Measurements from ENCODE around the gene DACH1.
"Not testable (repeated sequence)": the region's sequence is repeated elsewhere in the genome, so short reads cannot be mapped to it uniquely, and the experiment has no call there.

The DACH1 gene

DNA sequence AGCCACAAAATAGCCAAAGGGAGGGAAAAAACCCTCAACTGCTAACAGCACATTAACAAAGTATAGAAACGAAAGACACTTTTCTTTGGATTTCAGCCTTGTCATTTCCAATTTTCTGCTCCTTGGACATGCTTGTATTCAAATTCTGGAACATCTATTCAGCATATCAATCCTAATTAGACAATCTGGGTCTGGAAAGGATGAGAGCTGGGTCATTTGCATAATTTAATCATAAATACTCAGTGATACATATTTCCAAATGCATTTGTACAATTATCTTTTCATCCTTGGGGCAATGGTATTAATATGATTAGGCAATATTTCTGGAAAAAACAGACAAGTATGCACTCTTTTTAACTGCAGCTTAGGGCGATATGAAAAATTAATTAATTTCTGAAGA, 14.3 kb downstream of the DACH1 start:
- Histone ChIP-seq H3K27ac (ENCODE audit: low read depth, low read length) (no peak overlapping the region), H3K9me3 (ENCODE audit: low read length) (no peaks in the 10 kb centered on the region), H3K9ac (ENCODE audit: low read length) (no peak overlapping the region), H3K27me3 (ENCODE audit: control insufficient read depth in 1 of 2, insufficient read depth in 2 of 2, low read length in 2 of 2) (no peaks in the 10 kb centered on the region), H3K4me3 (ENCODE audit: low read depth in 1 of 2, low read length in 2 of 2) (no peak overlapping the region), H3K4me1 (ENCODE audit: insufficient read depth, low read length) (no peaks in the 10 kb centered on the region), H3K36me3 (ENCODE audit: insufficient read depth, low read length) (no peaks in the 10 kb centered on the region)

DNA sequence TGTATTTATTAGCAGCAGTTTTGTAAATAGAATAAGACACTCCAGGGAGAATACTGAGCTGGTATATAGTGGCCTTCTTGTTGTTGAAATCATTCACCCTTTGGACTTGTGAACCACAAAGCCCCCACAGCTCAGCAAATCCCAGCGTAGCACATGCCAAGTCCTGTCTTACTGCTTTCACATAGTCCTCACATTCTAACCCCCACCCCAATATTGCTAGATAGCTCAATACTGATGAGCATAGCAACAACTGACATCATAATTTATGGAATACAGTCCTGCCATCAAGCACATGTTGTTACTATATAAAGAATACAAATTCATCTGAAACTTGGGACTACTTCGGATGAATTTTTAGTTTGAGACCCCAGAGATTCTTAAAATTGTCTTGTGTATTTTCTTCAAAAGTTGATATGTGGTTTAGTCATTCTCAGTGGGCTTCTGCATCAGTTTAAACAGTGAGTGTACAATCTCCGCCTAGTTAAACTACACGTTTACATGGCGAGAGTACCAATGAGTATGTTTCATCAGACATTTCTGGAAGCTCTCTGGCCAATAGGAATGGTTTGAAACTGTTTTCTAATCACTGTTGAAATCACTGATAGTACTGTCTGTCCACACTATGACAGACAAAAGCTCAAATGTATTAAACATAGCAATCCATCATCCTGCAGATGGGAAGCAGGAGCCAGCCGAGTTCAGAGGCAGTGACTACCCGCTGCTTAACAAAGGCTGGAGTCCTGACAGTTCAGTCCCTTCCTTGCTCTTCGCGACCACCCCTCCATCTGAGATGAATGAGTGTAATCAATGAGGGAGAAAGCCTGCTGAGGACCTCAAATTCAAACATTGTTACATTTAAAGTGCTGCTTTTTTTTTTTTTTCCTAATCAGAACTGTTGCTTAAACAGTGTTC, 15.2 kb downstream of the DACH1 start:
- Histone ChIP-seq H3K9ac (ENCODE audit: low read length) (no peak overlapping the region), H3K27ac (ENCODE audit: low read depth, low read length) (no peak overlapping the region), H3K36me3 (ENCODE audit: insufficient read depth, low read length) (no peaks in the 10 kb centered on the region)

DNA sequence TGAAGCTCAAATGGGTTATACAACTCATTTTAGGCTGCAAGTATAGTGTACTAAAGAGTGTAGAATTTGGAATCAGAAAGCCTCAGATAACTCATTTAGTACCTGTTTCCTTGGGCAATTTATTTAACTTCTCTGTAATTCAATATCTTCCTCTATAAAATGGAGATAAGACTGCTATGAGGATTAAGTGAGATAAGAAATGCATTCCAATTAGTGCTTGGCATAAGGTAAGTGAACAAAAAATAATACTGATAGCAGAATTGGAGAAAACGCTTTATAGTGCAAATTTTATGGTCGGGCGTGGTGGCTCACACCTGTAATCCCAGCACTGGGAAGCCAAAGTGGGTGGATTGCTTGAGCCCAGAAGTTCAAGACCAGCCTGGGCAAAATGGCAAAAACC, 25.0 kb downstream of the DACH1 start:
- H3K27me3 ChIP-seq (ENCODE audit: control insufficient read depth in 1 of 2, insufficient read depth in 2 of 2, low read length in 2 of 2), result no peaks in the 10 kb centered on the region

More for the DNA sequence above, 15.2 kb downstream of the DACH1 start:
- H3K4me1 ChIP-seq (ENCODE audit: insufficient read depth, low read length), result no peaks in the 10 kb centered on the region
- no peaks in the 10 kb centered on the region for H3K27me3 ChIP-seq (ENCODE audit: control insufficient read depth in 1 of 2, insufficient read depth in 2 of 2, low read length in 2 of 2)
- H3K4me3 ChIP-seq (ENCODE audit: low read depth in 1 of 2, low read length in 2 of 2), result no peak overlapping the region
- H3K9me3 ChIP-seq (ENCODE audit: low read length), result no peaks in the 10 kb centered on the region

DNA sequence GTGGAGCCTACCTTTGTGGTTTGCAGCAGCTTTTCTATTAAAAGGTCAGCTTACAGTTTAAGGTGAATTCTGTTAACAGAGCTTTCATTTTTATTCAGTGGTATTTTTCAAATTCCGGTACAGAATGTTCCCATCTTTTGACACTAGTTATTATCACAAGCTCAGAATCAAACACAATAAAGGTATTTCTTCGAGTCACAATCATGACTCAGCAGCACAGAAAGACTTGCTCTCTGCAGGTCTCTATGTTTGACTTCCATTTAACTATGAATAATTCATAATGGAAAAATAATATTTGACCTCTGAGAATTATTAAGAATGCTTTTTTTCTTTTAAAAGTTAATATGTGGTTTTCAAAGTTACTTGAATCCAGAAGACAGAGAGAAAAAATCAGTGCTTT, 28.2 kb downstream of the DACH1 start:
- H3K4me1 ChIP-seq (ENCODE audit: insufficient read depth, low read length), result no peaks in the 10 kb centered on the region
- H3K9ac ChIP-seq (ENCODE audit: low read length), result no peak overlapping the region
- no peaks in the 10 kb centered on the region for H3K27me3 ChIP-seq (ENCODE audit: control insufficient read depth in 1 of 2, insufficient read depth in 2 of 2, low read length in 2 of 2)
- H3K36me3 ChIP-seq (ENCODE audit: insufficient read depth, low read length), result no peaks in the 10 kb centered on the region
- no peak overlapping the region for H3K4me3 ChIP-seq (ENCODE audit: low read depth in 1 of 2, low read length in 2 of 2)
- no peaks in the 10 kb centered on the region for H3K9me3 ChIP-seq (ENCODE audit: low read length)
- no peak overlapping the region for H3K27ac ChIP-seq (ENCODE audit: low read depth, low read length)

More for the DNA sequence above, 25.0 kb downstream of the DACH1 start:
- H3K36me3 ChIP-seq (ENCODE audit: insufficient read depth, low read length), result no peaks in the 10 kb centered on the region
- H3K4me1 ChIP-seq (ENCODE audit: insufficient read depth, low read length), result no peaks in the 10 kb centered on the region
- no peak overlapping the region for H3K27ac ChIP-seq (ENCODE audit: low read depth, low read length)
- H3K9ac ChIP-seq (ENCODE audit: low read length), result no peak overlapping the region
- H3K4me3 ChIP-seq (ENCODE audit: low read depth in 1 of 2, low read length in 2 of 2), result no peak overlapping the region
- no peaks in the 10 kb centered on the region for H3K9me3 ChIP-seq (ENCODE audit: low read length)

DNA sequence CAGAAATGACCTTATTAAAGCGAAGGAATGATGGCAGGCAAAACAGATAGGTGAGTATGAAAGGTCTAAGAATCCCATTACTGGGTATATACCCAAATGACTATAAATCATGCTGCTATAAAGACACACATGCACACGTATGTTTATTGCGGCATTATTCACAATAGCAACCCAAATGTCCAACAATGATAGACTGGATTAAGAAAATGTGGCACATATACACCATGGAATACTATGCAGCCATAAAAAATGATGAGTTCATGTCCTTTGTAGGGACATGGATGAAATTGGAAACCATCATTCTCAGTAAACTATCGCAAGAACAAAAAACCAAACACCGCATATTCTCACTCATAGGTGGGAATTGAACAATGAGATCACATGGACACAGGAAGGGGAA, 29.4 kb downstream of the DACH1 start:
- not testable (repeated sequence) for H3K9me3 ChIP-seq (ENCODE audit: low read length); H3K4me3 ChIP-seq (ENCODE audit: low read depth in 1 of 2, low read length in 2 of 2); H3K27ac ChIP-seq (ENCODE audit: low read depth, low read length); H3K36me3 ChIP-seq (ENCODE audit: insufficient read depth, low read length); H3K27me3 ChIP-seq (ENCODE audit: control insufficient read depth in 1 of 2, insufficient read depth in 2 of 2, low read length in 2 of 2); H3K4me1 ChIP-seq (ENCODE audit: insufficient read depth, low read length); H3K9ac ChIP-seq (ENCODE audit: low read length)

DNA sequence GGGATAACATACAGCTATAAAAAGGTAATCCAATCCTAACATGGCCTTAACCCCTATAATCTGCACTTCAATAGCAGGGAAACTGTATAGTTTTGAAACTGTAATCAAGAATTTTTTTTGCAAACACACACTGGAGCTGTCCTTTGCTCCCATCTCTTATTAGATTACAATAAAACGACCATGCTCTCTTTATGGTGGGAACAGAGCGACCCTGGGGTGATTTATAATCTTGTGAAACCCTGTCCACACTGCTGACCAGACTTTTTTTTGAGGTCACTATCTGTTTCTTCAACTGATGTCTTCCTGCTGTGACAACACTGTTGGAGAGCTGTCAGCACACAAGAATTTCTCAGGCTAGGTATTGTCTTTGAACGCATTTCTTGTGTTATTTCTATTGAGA, 35.3 kb downstream of the DACH1 start:
- no peak overlapping the region for H3K27ac ChIP-seq (ENCODE audit: low read depth, low read length)
- H3K36me3 ChIP-seq (ENCODE audit: insufficient read depth, low read length), result no peaks in the 10 kb centered on the region
- H3K27me3 ChIP-seq (ENCODE audit: control insufficient read depth in 1 of 2, insufficient read depth in 2 of 2, low read length in 2 of 2), result no peaks in the 10 kb centered on the region
- H3K4me1 ChIP-seq (ENCODE audit: insufficient read depth, low read length), result no peaks in the 10 kb centered on the region
- H3K9ac ChIP-seq (ENCODE audit: low read length), result no peak overlapping the region
- H3K4me3 ChIP-seq (ENCODE audit: low read depth in 1 of 2, low read length in 2 of 2), result no peak overlapping the region
- no peaks in the 10 kb centered on the region for H3K9me3 ChIP-seq (ENCODE audit: low read length)

DNA sequence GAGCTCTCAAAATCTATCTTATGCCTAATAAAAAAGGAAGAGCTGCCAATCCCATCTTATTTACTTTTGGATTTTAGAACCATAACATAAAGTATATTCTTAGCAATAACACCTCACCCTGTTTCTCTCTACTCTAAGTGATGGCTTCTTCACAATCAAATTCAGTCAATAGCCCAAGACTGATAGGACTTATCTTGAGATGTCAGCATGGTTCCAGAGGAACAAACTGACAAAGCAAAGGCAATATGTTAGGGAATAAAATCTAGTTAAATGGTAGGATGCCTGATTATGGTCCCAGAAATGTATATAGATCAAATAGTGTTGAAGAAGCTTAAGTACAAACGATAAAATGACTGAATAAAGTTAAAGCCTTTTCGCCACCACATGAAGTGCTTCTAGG, 36.3 kb downstream of the DACH1 start:
- H3K9me3 ChIP-seq (ENCODE audit: low read length), result no peaks in the 10 kb centered on the region
- no peak overlapping the region for H3K4me3 ChIP-seq (ENCODE audit: low read depth in 1 of 2, low read length in 2 of 2)
- H3K9ac ChIP-seq (ENCODE audit: low read length), result no peak overlapping the region
- no peaks in the 10 kb centered on the region for H3K4me1 ChIP-seq (ENCODE audit: insufficient read depth, low read length)
- H3K27me3 ChIP-seq (ENCODE audit: control insufficient read depth in 1 of 2, insufficient read depth in 2 of 2, low read length in 2 of 2), result no peaks in the 10 kb centered on the region
- H3K36me3 ChIP-seq (ENCODE audit: insufficient read depth, low read length), result no peaks in the 10 kb centered on the region
- no peak overlapping the region for H3K27ac ChIP-seq (ENCODE audit: low read depth, low read length)

DNA sequence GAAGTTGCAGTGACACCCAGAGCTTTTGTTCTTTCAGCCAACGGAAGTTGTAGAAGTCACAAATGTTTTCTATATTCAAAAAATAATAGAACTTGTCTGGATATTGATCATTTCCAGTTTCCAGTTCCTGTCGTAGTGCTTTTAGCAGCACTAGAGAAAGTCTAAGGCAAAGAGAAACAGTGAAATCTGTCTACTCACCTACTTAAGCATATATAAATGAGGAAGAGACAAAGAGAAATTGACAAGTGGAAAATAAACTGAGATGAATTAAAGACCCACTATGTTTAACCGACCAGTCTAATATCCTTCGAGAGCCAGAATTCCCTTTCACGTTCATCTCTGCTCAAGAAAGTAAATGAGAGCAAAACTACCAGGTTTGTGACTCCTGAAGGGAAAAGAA, 36.7 kb downstream of the DACH1 start:
- Histone ChIP-seq H3K4me3 (ENCODE audit: low read depth in 1 of 2, low read length in 2 of 2) (no peak overlapping the region), H3K36me3 (ENCODE audit: insufficient read depth, low read length) (no peaks in the 10 kb centered on the region), H3K9ac (ENCODE audit: low read length) (no peak overlapping the region), H3K4me1 (ENCODE audit: insufficient read depth, low read length) (no peaks in the 10 kb centered on the region), H3K9me3 (ENCODE audit: low read length) (no peaks in the 10 kb centered on the region), H3K27ac (ENCODE audit: low read depth, low read length) (no peak overlapping the region), H3K27me3 (ENCODE audit: control insufficient read depth in 1 of 2, insufficient read depth in 2 of 2, low read length in 2 of 2) (no peaks in the 10 kb centered on the region)

DNA sequence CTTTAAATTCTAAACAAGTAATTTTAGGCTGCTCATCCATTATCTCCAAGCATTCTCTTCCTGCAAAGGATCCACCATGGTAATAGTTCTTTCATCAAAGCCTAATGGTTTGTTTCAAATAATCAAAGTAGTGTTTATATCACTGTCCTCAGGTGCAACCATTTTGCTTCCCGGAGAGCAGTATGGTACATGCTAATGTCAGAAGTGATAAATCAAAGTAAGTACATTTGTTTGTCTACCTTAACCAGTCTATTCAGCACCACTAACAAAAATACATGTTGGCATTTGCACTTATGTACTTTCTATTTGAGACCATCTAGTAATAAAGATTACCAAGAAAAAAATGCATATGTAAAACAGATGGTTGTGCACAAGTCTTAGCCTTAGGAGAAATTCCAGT, 37.5 kb downstream of the DACH1 start:
- Histone ChIP-seq H3K27ac (ENCODE audit: low read depth, low read length) (no peak overlapping the region), H3K27me3 (ENCODE audit: control insufficient read depth in 1 of 2, insufficient read depth in 2 of 2, low read length in 2 of 2) (no peaks in the 10 kb centered on the region), H3K4me1 (ENCODE audit: insufficient read depth, low read length) (no peaks in the 10 kb centered on the region), H3K4me3 (ENCODE audit: low read depth in 1 of 2, low read length in 2 of 2) (no peak overlapping the region), H3K36me3 (ENCODE audit: insufficient read depth, low read length) (no peaks in the 10 kb centered on the region), H3K9me3 (ENCODE audit: low read length) (no peaks in the 10 kb centered on the region), H3K9ac (ENCODE audit: low read length) (no peak overlapping the region)

DNA sequence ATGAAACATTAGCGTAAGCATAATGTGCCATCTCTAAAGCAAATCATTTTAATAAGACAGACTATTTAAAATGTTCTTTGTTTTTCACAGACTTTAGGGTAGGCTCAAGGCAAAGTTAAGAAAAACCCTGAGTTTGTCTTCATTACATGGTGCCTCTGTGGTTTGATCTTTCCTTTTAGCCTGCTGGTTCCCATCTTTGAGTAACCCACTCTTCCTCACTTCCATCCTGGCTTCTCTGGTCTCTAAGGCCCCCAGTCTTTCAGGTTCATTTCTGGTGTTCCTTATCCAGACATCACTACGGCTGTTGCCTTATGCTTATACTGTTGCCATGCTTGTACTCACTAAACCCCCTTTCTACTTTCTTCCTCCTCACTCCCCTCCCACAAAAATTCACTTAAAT, 38.4 kb downstream of the DACH1 start:
- no peaks in the 10 kb centered on the region for H3K27me3 ChIP-seq (ENCODE audit: control insufficient read depth in 1 of 2, insufficient read depth in 2 of 2, low read length in 2 of 2)
- H3K9me3 ChIP-seq (ENCODE audit: low read length), result no peaks in the 10 kb centered on the region
- no peak overlapping the region for H3K27ac ChIP-seq (ENCODE audit: low read depth, low read length)
- no peak overlapping the region for H3K4me3 ChIP-seq (ENCODE audit: low read depth in 1 of 2, low read length in 2 of 2)
- H3K9ac ChIP-seq (ENCODE audit: low read length), result no peak overlapping the region
- H3K36me3 ChIP-seq (ENCODE audit: insufficient read depth, low read length), result no peaks in the 10 kb centered on the region
- H3K4me1 ChIP-seq (ENCODE audit: insufficient read depth, low read length), result no peaks in the 10 kb centered on the region

DNA sequence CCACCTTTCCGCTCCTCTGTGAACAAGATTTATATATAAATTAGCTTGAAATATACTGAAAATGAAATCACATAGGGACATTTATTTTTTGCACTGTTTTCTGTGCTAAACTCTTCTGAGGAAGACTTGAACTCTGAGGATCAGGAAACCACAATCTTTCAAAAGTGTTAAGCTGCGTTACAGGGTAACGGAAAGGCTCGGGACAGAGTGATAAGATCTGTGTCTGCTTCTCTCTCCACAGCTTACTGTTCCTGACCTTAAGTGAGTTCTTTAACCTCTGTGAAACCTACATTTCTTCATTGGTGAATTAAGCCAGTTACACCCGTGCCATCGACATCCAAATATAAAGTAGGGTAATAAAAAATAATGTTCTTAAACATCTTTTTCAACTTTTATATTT, 38.9 kb downstream of the DACH1 start:
- H3K27ac ChIP-seq (ENCODE audit: low read depth, low read length), result no peak overlapping the region

DNA sequence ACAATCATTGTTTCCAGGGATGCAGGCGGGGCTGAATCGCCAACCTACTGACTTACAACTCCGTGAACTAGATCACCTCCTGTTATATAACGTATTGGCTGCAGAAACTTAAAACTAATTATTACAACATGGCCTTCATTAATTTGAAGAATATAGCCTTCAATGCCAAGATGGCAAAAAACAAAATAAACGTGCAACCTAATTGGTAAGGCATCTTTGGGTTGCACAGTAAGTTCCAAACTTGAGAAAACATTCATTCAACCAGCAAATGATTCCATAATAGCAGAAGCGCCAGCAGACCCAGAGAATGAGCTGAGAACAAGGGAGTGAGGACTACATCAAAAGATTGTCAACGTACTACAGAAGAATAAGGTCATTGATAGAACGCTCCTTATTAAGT, 39.8 kb downstream of the DACH1 start:
- no peaks in the 10 kb centered on the region for H3K27me3 ChIP-seq (ENCODE audit: control insufficient read depth in 1 of 2, insufficient read depth in 2 of 2, low read length in 2 of 2)
- no peaks in the 10 kb centered on the region for H3K4me1 ChIP-seq (ENCODE audit: insufficient read depth, low read length)
- no peak overlapping the region for H3K27ac ChIP-seq (ENCODE audit: low read depth, low read length)
- no peak overlapping the region for H3K4me3 ChIP-seq (ENCODE audit: low read depth in 1 of 2, low read length in 2 of 2)
- H3K9ac ChIP-seq (ENCODE audit: low read length), result no peak overlapping the region
- H3K9me3 ChIP-seq (ENCODE audit: low read length), result no peaks in the 10 kb centered on the region
- H3K36me3 ChIP-seq (ENCODE audit: insufficient read depth, low read length), result no peaks in the 10 kb centered on the region

More for the DNA sequence above, 38.9 kb downstream of the DACH1 start:
- no peak overlapping the region for H3K4me3 ChIP-seq (ENCODE audit: low read depth in 1 of 2, low read length in 2 of 2)
- H3K9me3 ChIP-seq (ENCODE audit: low read length), result no peaks in the 10 kb centered on the region
- no peaks in the 10 kb centered on the region for H3K4me1 ChIP-seq (ENCODE audit: insufficient read depth, low read length)
- H3K27me3 ChIP-seq (ENCODE audit: control insufficient read depth in 1 of 2, insufficient read depth in 2 of 2, low read length in 2 of 2), result no peaks in the 10 kb centered on the region
- H3K36me3 ChIP-seq (ENCODE audit: insufficient read depth, low read length), result no peaks in the 10 kb centered on the region
- H3K9ac ChIP-seq (ENCODE audit: low read length), result no peak overlapping the region

Data from muscle layer of colon (tissue), 2 donors.